ENCODE data around the gene MYLK. TPM values are rescaled to one million over a fixed set of nuclear protein-coding genes. Genes with fewer than 3 reads are reported as not detected.

MYLK gene
- total and polyA plus RNA-seq, 2 of the 4 experiments (the other 2 are of a cell fraction), result 299 to 484 TPM

- peak overlapping the region; percentile 81 for H3K27ac ChIP-seq (ENCODE audit: insufficient read depth, low read length)
- peak overlapping the region; percentile 59 for H3K18ac ChIP-seq (ENCODE audit: low read depth, low read length)
- H2BK120ac ChIP-seq (ENCODE audit: low read depth, low read length), result peak overlapping the region; percentile 91
- H3K9me3 ChIP-seq (ENCODE audit: control insufficient read depth, insufficient read depth, low read length), result no peaks in the 10 kb centered on the region
- TF ChIP-seq CEBPB (IDR thresholded peaks at IDR 0.05; ENCODE audit: low read depth, low read length) (no peak), MXI1 (IDR thresholded peaks at IDR 0.05; ENCODE audit: borderline replicate concordance, low read depth, low read length) (no peak), RFX5 (IDR thresholded peaks at IDR 0.05; ENCODE audit: low read depth, low read length) (no peak), POLR2A (IDR thresholded peaks at IDR 0.05; ENCODE audit: low read depth, low read length) (no peak), RCOR1 (IDR thresholded peaks at IDR 0.05; ENCODE audit: insufficient replicate concordance, low read length) (no peak), NFE2L2 (IDR thresholded peaks at IDR 0.05; ENCODE audit: low read depth, low read length) (no peak), CHD1 (IDR thresholded peaks at IDR 0.05; ENCODE audit: low read depth, low read length) (no peak), SMC3 (IDR thresholded peaks at IDR 0.05; ENCODE audit: low read depth, low read length) (no peak), MAFK (IDR thresholded peaks at IDR 0.05; ENCODE audit: low read depth, low read length) (no peak), RAD21 (IDR thresholded peaks at IDR 0.05; ENCODE audit: low read length) (no peak), CTCF (conservative IDR thresholded peaks at IDR 0.05; ENCODE audit: low read depth, low read length) (no peak)
- H4K91ac ChIP-seq (ENCODE audit: insufficient read depth, low read depth, low read length), result peak overlapping the region; percentile 94
- H2BK5ac ChIP-seq (ENCODE audit: low read depth, low read length, poor library complexity, severe bottlenecking), result peak overlapping the region; percentile 97
- H4K8ac ChIP-seq (ENCODE audit: low read depth in 2 of 2, low read length in 2 of 2), result peak overlapping the region; percentile 76 to 88
- H3K4ac ChIP-seq (ENCODE audit: low read depth, low read length), result peak overlapping the region; percentile 95
- in situ Hi-C loops (cut with MboI; ENCODE audit: low sequenced_read_pairs) (no loop called here), dilution Hi-C loops (cut with HindIII; ENCODE audit: low sequenced_read_pairs, unreplicated experiment) (no loop called here), intact Hi-C loops (cut with micrococcal nuclease) (no loop called here)
- peak overlapping the region; percentile 37; the same call in 1 of the 2 replicates for H3K9ac ChIP-seq (ENCODE audit: low read depth, low read length)
- H4K20me1 ChIP-seq (ENCODE audit: insufficient read depth, low read length), result no peaks in the 10 kb centered on the region
- peak overlapping the region; percentile 93 for H2BK20ac ChIP-seq (ENCODE audit: low read depth, low read length)
- BruUV-seq (replicated peaks), result no TSS peak
- H3K4me2 ChIP-seq (ENCODE audit: low read depth, low read length), result no peak overlapping the region
- WGBS, 2 experiments (ENCODE audit: extremely low coverage in 2 of 2, insufficient read length in 1 of 2), result 87% methylated on average over 3 of the region's 3 CpGs; no CpG with 5 or more reads in 1 of the 2 experiments
- H3K14ac ChIP-seq (replicated peaks; ENCODE audit: low read depth, low read length), result peak overlapping the region; percentile 90
- POLR2A ChIA-PET (ENCODE audit: unreplicated experiment), result no interaction called here
- H2AFZ ChIP-seq (replicated peaks; ENCODE audit: low read length, poor library complexity), result no peak overlapping the region
- CTCF ChIA-PET, result interaction anchor here (0.9 to 1.0 kb wide), 2 partner anchors 28 to 41 kb away, joined by 3 to 4 read pairs; no protein-coding TSS in a partner anchor
- peak overlapping the region; percentile 8 for H2AK9ac ChIP-seq (replicated peaks; ENCODE audit: low read depth, low read length, poor library complexity)
- peak overlapping the region; percentile 83 for H3K23ac ChIP-seq (ENCODE audit: low read depth, low read length)
- peaks cover 31 to 79% of the 10 kb centered on the region in 2 experiments for H3K79me1 ChIP-seq (ENCODE audit: low read depth in 1 of 2, low read length in 2 of 2)
- no peaks in the 10 kb centered on the region for H3K27me3 ChIP-seq (ENCODE audit: control insufficient read depth, insufficient read depth, low read length)
- H2AK5ac ChIP-seq (ENCODE audit: low read depth, low read length), result peak overlapping the region; percentile 91
- peak overlapping the region; percentile 22; the same call in 1 of the 2 replicates for H3K56ac ChIP-seq (ENCODE audit: extremely low read depth, insufficient read depth, low read length)
- peaks cover 49% of the 10 kb centered on the region for H3K9me1 ChIP-seq (ENCODE audit: insufficient read depth, low read length)
- no peak for ATAC-seq (ENCODE audit: low read depth)
- no peak overlapping the region for H3K4me3 ChIP-seq (ENCODE audit: insufficient read depth, low read depth, low read length)
- no peak for DNase-seq
- H3K36me3 ChIP-seq (ENCODE audit: control insufficient read depth, insufficient read depth, low read length), result peaks cover 57% of the 10 kb centered on the region
- H4K5ac ChIP-seq (ENCODE audit: low read depth, low read length), result peak overlapping the region; percentile 87
- H2BK15ac ChIP-seq (ENCODE audit: low read depth, low read length), result peak overlapping the region; percentile 74; the same call in 2 of the 3 replicates
- H3K4me1 ChIP-seq (ENCODE audit: control insufficient read depth, insufficient read depth, low read length), result peaks cover 38% of the 10 kb centered on the region
Observed at GRCh38 chr3:123791073-123791370, 93.1 kb downstream of the MYLK start.

All from IMR-90 (cell line).